A549 (cell line): ENCODE results near the gene CSNK1E.

Source experiments
- CHD4 ChIP-seq: fragments of 200-600 bp; sonication (generic); IDR thresholded peaks from 2 replicates; pipeline ENCODE4 v1.6.1; 2016; ENCODE audit warnings: antibody characterized with exemption, mild to moderate bottlenecking, borderline replicate concordance
- CTCF ChIP-seq: fragments of >200 bp; sonication (Bioruptor Twin); formaldehyde crosslinking; IDR thresholded peaks from 3 replicates; pipeline ENCODE4 v1.5.1; 2016
- EP300 ChIP-seq, 2 experiments: fragments of >200 bp; sonication (Bioruptor Twin); formaldehyde crosslinking; IDR thresholded peaks; 2 replicates in 1 of 2; 3 replicates in 1 of 2; pipeline ENCODE4 v1.6.1; 2016 to 2017
- MAX ChIP-seq: IDR thresholded peaks from 2 replicates; pipeline ENCODE4 v1.6.1; 2012
- PBX3 ChIP-seq: IDR thresholded peaks from 2 replicates; pipeline ENCODE4 v1.6.1; 2012

GRCh38 chr22:38289583-38290082 lies 27.6 kb downstream of the CSNK1E start:
- TF ChIP-seq EP300 (IDR thresholded peaks at IDR 0.05) (no peak), MAX (no peak), CTCF (no peak), CHD4 (no peak), PBX3 (no peak)
